Gastrocnemius medialis (tissue), 4 donors: ENCODE measurements around the gene CDH16. TPM values are rescaled to one million over a fixed set of nuclear protein-coding genes. Genes with fewer than 3 reads are reported as not detected.

ENCODE experiments used
- ATAC-seq, 2 donors: fragments of 150-250 bp; one replicate each; pipeline ENCODE4 v1.9.1; 2016
- DNase-seq, 2 donors: peaks; one replicate each; pipeline ENCODE4 v3.0.0-alpha.2; 2019
- H3K27ac ChIP-seq, 4 donors: fragments of 200-600 bp; sonication (generic); 1 replicate in 1 of 4; 2 replicates in 3 of 4; pipeline ENCODE4 v1.5.1; 2016 to 2018; ENCODE audit warnings: mild to moderate bottlenecking in 2 of 4, moderate library complexity in 1 of 4
- H3K27me3 ChIP-seq, 3 donors: fragments of 200-600 bp; sonication (generic) in 2 of 3; 1 replicate in 1 of 3; 2 replicates in 2 of 3; pipeline versions ENCODE4 v1.5.1 to v1.6.0; 2016 to 2019; ENCODE audit warnings: mild to moderate bottlenecking in 1 of 3, moderate library complexity in 1 of 3
- H3K36me3 ChIP-seq, 2 donors: fragments of 200-600 bp; sonication (generic) in 1 of 2; one replicate each; pipeline ENCODE4 v1.5.1; 2017 to 2018
- H3K4me1 ChIP-seq, 2 donors: fragments of 200-600 bp; sonication (generic) in 1 of 2; one replicate each; pipeline ENCODE4 v1.5.1; 2016 to 2017; ENCODE audit warnings: mild to moderate bottlenecking in 2 of 2
- H3K4me3 ChIP-seq, 4 donors: fragments of 200-600 bp; sonication (generic) in 3 of 4; 1 replicate in 1 of 4; 2 replicates in 3 of 4; pipeline ENCODE4 v1.5.1; 2016 to 2019; ENCODE audit warnings: mild to moderate bottlenecking in 2 of 4
- H3K9me3 ChIP-seq, 3 donors: fragments of 200-600 bp; sonication (generic) in 2 of 3; 1 replicate in 1 of 3; 2 replicates in 2 of 3; pipeline ENCODE4 v1.5.1; 2016 to 2019
- POLR2A ChIP-seq, 2 donors: fragments of 450-650 bp; IDR thresholded peaks; one replicate each; pipeline ENCODE4 v1.6.1; 2017; ENCODE audit warnings: antibody characterized with exemption in 2 of 2, mild to moderate bottlenecking in 2 of 2, moderate library complexity in 2 of 2
- in situ Hi-C, 4 donors: fragments of 200-750 bp; cut with MboI; loops; one replicate each; pipeline versions ENCODE4 v1.15.0 to v1.8.0; 2017; ENCODE audit warnings: low sequenced_read_pairs in 4 of 4
- intact Hi-C: fragments of 100-400 bp; cut with DNase I; formaldehyde crosslinking; loops from one replicate; pipeline ENCODE4 v1.15.1; 2023; ENCODE audit warnings: low total_unique reads
- total RNA-seq, 4 donors: library from RNA; depleted of rRNA; stranded (reverse); fragments of >200 nt; gene quantifications; one replicate each; pipeline versions ENCODE4 v1.1.0 to v1.2.3, GENCODE V29; 2016
- TF ChIP-seq, protein P1 (sequence below), 5 experiments: fragments of 450-650 bp in 3 of 5; fragments of 200-600 bp in 2 of 5; sonication (generic) in 2 of 5; IDR thresholded peaks in 4 of 5; conservative IDR thresholded peaks in 1 of 5; 1 replicate in 4 of 5; 2 replicates in 1 of 5; pipeline ENCODE4 v1.5.1; 2016 to 2019; ENCODE audit warnings: antibody characterized with exemption in 5 of 5, mild to moderate bottlenecking in 3 of 5, moderate library complexity in 3 of 5

CDH16 gene
- total RNA-seq, 4 donors from 2014 or later, result 0.10 to 0.87 (median 0.16) TPM; not detected in 1

DNA sequence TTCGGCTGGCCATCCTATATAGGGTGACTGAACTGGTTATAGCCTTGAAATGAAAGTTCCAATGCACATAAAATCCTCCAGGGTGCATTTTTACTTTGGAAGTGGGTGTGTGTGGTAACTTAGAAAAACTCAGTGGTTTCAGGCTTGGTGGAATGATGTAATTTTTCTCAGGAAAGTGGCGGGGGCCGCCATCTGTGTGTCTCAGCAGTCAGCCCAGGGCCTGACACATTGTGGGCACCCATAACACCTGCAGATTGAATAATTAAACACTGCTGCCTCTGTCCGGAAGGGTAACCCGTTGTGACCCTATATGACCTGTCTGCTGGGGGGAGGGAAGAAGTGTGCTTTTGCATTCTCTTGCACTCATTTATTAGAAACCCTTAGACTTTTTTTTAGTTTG lies 40.6 kb downstream of the CDH16 start:
- intact Hi-C loops, result loop anchor here (10.0 kb wide), 1 partner anchor 393 kb away; no protein-coding TSS in a partner anchor
- Histone ChIP-seq H3K36me3 (no peaks in the 10 kb centered on the region), H3K4me1 (peaks cover 9% of the 10 kb centered on the region in 2 donors), H3K9me3 (no peaks in the 10 kb centered on the region), H3K27me3 (no peaks in the 10 kb centered on the region), H3K4me3 (no peak overlapping the region), H3K27ac (no peak overlapping the region)
- ATAC-seq (no peak), DNase-seq (no peak)
- in situ Hi-C loops, result no loop called here
- TF ChIP-seq, protein P1, sequence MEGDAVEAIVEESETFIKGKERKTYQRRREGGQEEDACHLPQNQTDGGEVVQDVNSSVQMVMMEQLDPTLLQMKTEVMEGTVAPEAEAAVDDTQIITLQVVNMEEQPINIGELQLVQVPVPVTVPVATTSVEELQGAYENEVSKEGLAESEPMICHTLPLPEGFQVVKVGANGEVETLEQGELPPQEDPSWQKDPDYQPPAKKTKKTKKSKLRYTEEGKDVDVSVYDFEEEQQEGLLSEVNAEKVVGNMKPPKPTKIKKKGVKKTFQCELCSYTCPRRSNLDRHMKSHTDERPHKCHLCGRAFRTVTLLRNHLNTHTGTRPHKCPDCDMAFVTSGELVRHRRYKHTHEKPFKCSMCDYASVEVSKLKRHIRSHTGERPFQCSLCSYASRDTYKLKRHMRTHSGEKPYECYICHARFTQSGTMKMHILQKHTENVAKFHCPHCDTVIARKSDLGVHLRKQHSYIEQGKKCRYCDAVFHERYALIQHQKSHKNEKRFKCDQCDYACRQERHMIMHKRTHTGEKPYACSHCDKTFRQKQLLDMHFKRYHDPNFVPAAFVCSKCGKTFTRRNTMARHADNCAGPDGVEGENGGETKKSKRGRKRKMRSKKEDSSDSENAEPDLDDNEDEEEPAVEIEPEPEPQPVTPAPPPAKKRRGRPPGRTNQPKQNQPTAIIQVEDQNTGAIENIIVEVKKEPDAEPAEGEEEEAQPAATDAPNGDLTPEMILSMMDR (IDR thresholded peaks at IDR 0.05 in 4 of 5, conservative IDR thresholded peaks at IDR 0.05 in 1 of 5), result no peak
- no peak for TF ChIP-seq POLR2A (IDR thresholded peaks at IDR 0.05)

DNA sequence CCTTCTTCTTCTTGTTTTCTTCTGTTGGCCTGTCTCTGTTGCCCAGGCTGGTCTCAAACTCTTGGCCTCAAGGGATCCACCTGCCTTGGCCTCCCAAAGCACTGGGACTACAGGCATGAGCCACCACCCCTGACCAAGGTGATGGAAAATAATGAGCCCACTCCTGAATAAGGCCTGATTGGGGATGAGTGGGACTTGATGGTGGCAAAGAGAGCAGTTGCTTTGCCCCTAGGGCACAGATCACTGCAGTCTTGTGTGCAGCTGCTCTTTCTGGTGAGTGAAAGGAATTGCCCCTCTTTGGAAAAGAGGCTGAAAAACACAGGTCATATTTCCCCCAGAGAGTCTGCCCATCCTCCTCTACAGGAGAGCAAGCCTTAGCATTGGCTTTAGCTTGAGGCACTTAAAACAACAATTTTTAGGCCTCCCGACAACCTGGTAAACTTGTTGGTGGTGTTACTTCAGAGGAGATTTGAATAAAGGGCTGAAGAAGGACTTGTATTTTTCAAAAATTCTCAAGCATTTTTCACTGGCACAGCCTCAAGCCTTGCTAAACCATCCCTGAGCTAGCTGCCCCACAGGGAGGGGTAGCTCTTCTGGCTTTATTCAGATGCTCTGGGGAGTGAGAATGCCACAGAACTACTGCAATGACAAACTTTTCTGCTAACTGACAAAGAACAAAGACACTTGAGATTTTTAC lies 44.5 kb downstream of the CDH16 start:
- in situ Hi-C loops (loop anchor here in 2 of 4 donors (5.0 to 25.0 kb wide), 3 partner anchors 42 to 462 kb away; partner anchors contain the start of genes CMTM3 (in 1 of the 2) and NAE1 (in 1 of the 2)), intact Hi-C loops (loop anchor here (5.0 to 10.0 kb wide), 2 partner anchors 389 to 467 kb away; no protein-coding TSS in a partner anchor)
- DNase-seq (no peak), ATAC-seq (no peak)
- Histone ChIP-seq H3K36me3 (no peaks in the 10 kb centered on the region), H3K4me3 (no peak overlapping the region), H3K9me3 (no peaks in the 10 kb centered on the region), H3K27me3 (no peaks in the 10 kb centered on the region), H3K4me1 (peaks cover 0 to 6% of the 10 kb centered on the region in 2 donors), H3K27ac (no peak overlapping the region)
- TF ChIP-seq POLR2A (IDR thresholded peaks at IDR 0.05), result no peak
- TF ChIP-seq, protein P1 (IDR thresholded peaks at IDR 0.05 in 4 of 5, conservative IDR thresholded peaks at IDR 0.05 in 1 of 5), result no peak

DNA sequence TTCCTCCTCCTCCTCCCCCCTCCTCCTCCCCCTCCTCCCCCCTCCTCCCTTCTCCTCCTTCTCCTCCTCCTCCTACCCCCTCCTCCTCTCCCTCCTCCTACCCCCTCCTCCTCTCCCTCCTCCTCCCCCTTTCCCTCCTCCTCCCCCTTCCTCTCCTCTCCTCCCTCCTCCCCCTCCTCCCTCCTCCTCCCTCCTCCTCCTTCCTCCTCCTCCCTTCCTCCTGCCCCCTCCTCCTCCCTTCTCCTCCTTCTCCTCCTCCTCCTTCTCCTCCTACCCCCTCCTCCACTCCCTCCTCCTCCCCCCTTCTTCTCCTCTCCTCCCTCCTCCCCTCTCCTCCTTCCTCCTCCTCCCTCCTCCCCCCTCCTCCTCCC lies 45.0 kb downstream of the CDH16 start:
- Histone ChIP-seq H3K9me3 (no peaks in the 10 kb centered on the region), H3K4me1 (peaks cover 0 to 6% of the 10 kb centered on the region in 2 donors), H3K27me3 (no peaks in the 10 kb centered on the region), H3K36me3 (no peaks in the 10 kb centered on the region), H3K27ac (no peak overlapping the region), H3K4me3 (no peak overlapping the region)
- intact Hi-C loops (loop anchor here (5.0 to 10.0 kb wide), 2 partner anchors 389 to 466 kb away; no protein-coding TSS in a partner anchor), in situ Hi-C loops (loop anchor here in 2 of 4 donors (5.0 to 25.0 kb wide), 3 partner anchors 41 to 461 kb away; partner anchors contain the start of genes CMTM3 (in 1 of the 2) and NAE1 (in 1 of the 2))
- TF ChIP-seq POLR2A (IDR thresholded peaks at IDR 0.05), result no peak
- TF ChIP-seq, protein P1 (IDR thresholded peaks at IDR 0.05 in 4 of 5, conservative IDR thresholded peaks at IDR 0.05 in 1 of 5), result no peak
- DNase-seq, result no peak
- no peak for ATAC-seq

DNA sequence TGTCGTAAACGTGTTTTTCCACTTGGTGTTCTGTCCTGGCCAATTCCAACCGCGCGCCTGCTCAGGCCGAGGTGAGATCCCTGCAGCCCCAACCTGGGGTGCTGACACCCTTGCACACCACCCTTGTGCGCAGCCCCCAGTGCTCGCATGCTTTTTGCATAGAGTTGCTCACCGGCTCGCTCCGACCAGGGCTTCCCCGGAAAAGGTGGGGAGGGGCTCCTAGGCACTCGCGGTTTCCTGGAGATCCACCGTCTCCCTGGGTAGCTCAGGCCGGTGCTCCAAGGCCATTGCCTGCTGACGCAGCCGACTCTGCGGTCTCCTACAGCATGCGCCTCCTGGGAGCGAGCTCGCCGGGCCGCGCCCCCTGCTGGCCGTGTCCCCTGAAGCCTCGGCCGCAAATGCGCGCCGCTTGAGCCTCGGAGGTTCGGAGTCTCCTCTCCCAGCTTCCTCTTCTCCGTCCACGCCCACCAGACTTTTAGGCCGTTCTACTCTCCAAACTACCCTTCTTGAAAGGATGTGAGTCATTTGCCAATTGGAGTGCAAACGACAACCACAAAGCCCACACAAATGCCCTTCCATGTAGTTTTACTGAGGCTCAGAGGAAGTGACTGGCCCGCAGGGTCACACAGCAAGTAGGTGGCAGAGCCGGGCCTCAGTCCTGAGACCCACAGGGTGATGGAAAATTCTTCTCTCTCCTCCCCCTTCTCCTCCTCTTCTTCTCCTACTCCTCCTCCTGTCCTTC lies 45.6 kb downstream of the CDH16 start:
- peak overlapping the region in 2 of 4 donors; percentile 35 to 57 for H3K27ac ChIP-seq
- DNase-seq, result peak; percentile 70 to 80
- intact Hi-C loops, result loop anchor here (5.0 to 10.0 kb wide), 2 partner anchors 388 to 466 kb away; no protein-coding TSS in a partner anchor
- H3K36me3 ChIP-seq, result no peaks in the 10 kb centered on the region
- H3K9me3 ChIP-seq, result no peaks in the 10 kb centered on the region
- no peak for TF ChIP-seq POLR2A (IDR thresholded peaks at IDR 0.05)
- TF ChIP-seq, protein P1 (IDR thresholded peaks at IDR 0.05 in 4 of 5, conservative IDR thresholded peaks at IDR 0.05 in 1 of 5), result peak; percentile 62 to 94 (median 90)
- peaks cover 0 to 6% of the 10 kb centered on the region in 2 donors for H3K4me1 ChIP-seq
- in situ Hi-C loops, result loop anchor here in 2 of 4 donors (5.0 to 25.0 kb wide), 3 partner anchors 41 to 461 kb away; partner anchors contain the start of genes CMTM3 (in 1 of the 2) and NAE1 (in 1 of the 2)
- no peaks in the 10 kb centered on the region for H3K27me3 ChIP-seq
- H3K4me3 ChIP-seq, result peak overlapping the region; percentile 30 to 55 (median 40)
- ATAC-seq, result peak; percentile 85 to 91
